Activated naive CD8-positive, alpha-beta T cell treated with anti-CD3 and anti-CD28 coated beads, Interleukin-2, amount 50 U/mL, for 16 hours (primary cell): ENCODE results near the gene TSPEAR.
"Not testable (repeated sequence)": the region's sequence is repeated elsewhere in the genome, so short reads cannot be mapped to it uniquely, and the experiment has no call there.

ENCODE experiments used
- DNase-seq: peaks from one replicate; pipeline ENCODE4 v3.0.0-alpha.2; 2020; ENCODE audit warnings: low read depth, low spot score

Gene TSPEAR

GRCh38 chr21:44572959-44573583, 138.3 kb downstream of the TSPEAR start:
- DNase-seq, result no peak

GRCh38 chr21:44571844-44572782, 139.3 kb downstream of the TSPEAR start:
- DNase-seq, result no peak

GRCh38 chr21:44571296-44571695, 140.1 kb downstream of the TSPEAR start:
- no peak for DNase-seq

- DNase-seq, result no peak
These were observed 141.4 kb downstream of the TSPEAR start for GRCh38 chr21:44569861-44570517.

- DNase-seq, result no peak
These were observed 142.5 kb downstream of the TSPEAR start for GRCh38 chr21:44568667-44569556.

- no peak for DNase-seq
These were observed 143.1 kb downstream of the TSPEAR start for GRCh38 chr21:44568261-44568660.

- DNase-seq, result no peak
These were observed 143.7 kb downstream of the TSPEAR start for GRCh38 chr21:44567481-44568171.

GRCh38 chr21:44566403-44566802, 145.0 kb downstream of the TSPEAR start:
- DNase-seq, result no peak

- DNase-seq, result no peak
These were observed 146.3 kb downstream of the TSPEAR start for GRCh38 chr21:44564886-44565598.

GRCh38 chr21:44564099-44564498, 147.3 kb downstream of the TSPEAR start:
- no peak for DNase-seq

- no peak for DNase-seq
These were observed 152.7 kb downstream of the TSPEAR start, which contains the start of gene KRTAP10-3 for GRCh38 chr21:44558695-44559094. TSS of gene KRTAP10-3 (minus strand) at chr21:44558795. CDS start at chr21:44558715, 80 bp downstream.

GRCh38 chr21:44558329-44558675, 153.1 kb downstream of the TSPEAR start:
- DNase-seq, result not testable (repeated sequence)

- DNase-seq, result no peak
These were observed 153.7 kb downstream of the TSPEAR start for GRCh38 chr21:44557491-44558328.

GRCh38 chr21:44556879-44557278, 154.5 kb downstream of the TSPEAR start:
- DNase-seq, result no peak

- no peak for DNase-seq
These were observed 156.0 kb downstream of the TSPEAR start for GRCh38 chr21:44555200-44555875.

GRCh38 chr21:44552681-44553080, 158.7 kb downstream of the TSPEAR start:
- no peak for DNase-seq

- DNase-seq, result no peak
These were observed 159.2 kb downstream of the TSPEAR start for GRCh38 chr21:44552136-44552535.

- DNase-seq, result no peak
These were observed 159.9 kb downstream of the TSPEAR start, which contains the start of gene KRTAP10-2 for GRCh38 chr21:44551340-44551961. TSS of gene KRTAP10-2 (minus strand) at chr21:44551505. CDS start at chr21:44551458, 47 bp downstream.
